SU-DHL-6 (cell line): ENCODE results near the gene MGAT4A.

ENCODE experiments used
- CTCF ChIP-seq: fragments of 200-600 bp; sonication (generic); IDR thresholded peaks from one replicate; pipeline ENCODE4 v1.5.1; 2017; ENCODE audit warnings: antibody characterized with exemption, mild to moderate bottlenecking, low read length, moderate library complexity; ENCODE audit not compliant: insufficient read depth, poor library complexity, severe bottlenecking
- EZH2phosphoT487 ChIP-seq: fragments of 200-600 bp; sonication (generic), shearing (Covaris generic); conservative IDR thresholded peaks from 2 replicates; pipeline ENCODE4 v1.6.1; 2018; ENCODE audit warnings: mild to moderate bottlenecking, antibody characterized with exemption, low read length, moderate library complexity, mixed read lengths

- no peak for TF ChIP-seq CTCF
- no peak for TF ChIP-seq EZH2phosphoT487
Observed at GRCh38 chr2:98691303-98691702, 39.6 kb downstream of the MGAT4A start.
